ENCODE measurements around the gene PTX4. TPM values are rescaled to one million over a fixed set of nuclear protein-coding genes. Genes with fewer than 3 reads are reported as not detected.

PTX4 gene
- total and polyA plus RNA-seq, 9 of the 15 experiments (the other 6 are each of a cell fraction or from before 2014, with no cell fraction given) = 0.11 TPM; not detected in 8

DNA sequence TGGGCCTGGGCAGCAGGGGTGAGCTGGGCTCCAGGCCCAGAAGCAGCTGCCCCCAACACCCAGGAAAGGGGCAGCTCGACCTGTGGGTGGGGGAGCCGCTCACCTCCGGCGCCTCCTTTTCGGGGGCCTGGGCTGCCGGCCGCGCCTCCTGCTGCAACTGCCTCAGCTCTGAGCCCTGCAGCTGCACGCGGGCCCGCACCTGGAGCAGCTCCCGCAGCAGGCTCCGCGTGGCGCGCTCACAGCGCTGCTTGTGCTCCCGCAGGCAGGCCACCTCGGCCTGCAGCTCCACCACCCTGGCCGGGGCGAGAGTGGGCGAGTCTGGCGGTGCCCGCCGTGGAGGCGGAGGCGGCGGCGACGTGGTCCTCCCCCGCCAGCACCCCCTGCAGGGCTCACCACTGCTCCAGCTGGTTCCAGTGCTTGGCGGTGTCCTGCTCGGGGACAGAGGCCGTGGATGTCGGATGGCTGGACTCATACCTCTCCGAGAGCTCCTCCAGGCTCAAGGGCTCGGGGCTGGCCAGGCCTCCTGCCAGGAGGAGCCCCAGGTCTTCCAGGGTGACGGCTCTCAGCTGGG is 45.3 kb downstream of the PTX4 start:
- H3K27me3 ChIP-seq (ENCODE audit: control insufficient read depth in 2 of 2, insufficient read depth in 2 of 2, low read length in 2 of 2) = no peaks in the 10 kb centered on the region
- no peaks in the 10 kb centered on the region for H3K9me3 ChIP-seq (replicated peaks; ENCODE audit: control insufficient read depth, insufficient read depth, low read depth, low read length)
- H3K9ac ChIP-seq (ENCODE audit: insufficient read depth in 1 of 2, low read depth in 2 of 2, low read length in 2 of 2) = peak overlapping the region in 1 of 2 experiments; percentile 76; a peak in 2 of 4 replicates
- no peak overlapping the region for H3K4me2 ChIP-seq (ENCODE audit: insufficient read depth, low read length)
- peaks cover 26% of the 10 kb centered on the region; the same call in 1 of the 3 replicates for H3K36me3 ChIP-seq (ENCODE audit: control insufficient read depth, insufficient read depth, low read length)
- peak; percentile 14; the same call in 2 of the 3 replicates for ATAC-seq
- ChIA-PET CTCF (ENCODE audit: low intra/inter-chr PET ratio) (no interaction called here), POLR2A (interaction anchor here (0.5 to 2.2 kb wide), 8 partner anchors 9 to 278 kb away, joined by 3 to 9 read pairs (median 4); partner anchors contain the start of gene UQCC4)
- no peak overlapping the region for H3K27ac ChIP-seq (ENCODE audit: extremely low read depth, low read depth, low read length)
- TF ChIP-seq, protein P1, sequence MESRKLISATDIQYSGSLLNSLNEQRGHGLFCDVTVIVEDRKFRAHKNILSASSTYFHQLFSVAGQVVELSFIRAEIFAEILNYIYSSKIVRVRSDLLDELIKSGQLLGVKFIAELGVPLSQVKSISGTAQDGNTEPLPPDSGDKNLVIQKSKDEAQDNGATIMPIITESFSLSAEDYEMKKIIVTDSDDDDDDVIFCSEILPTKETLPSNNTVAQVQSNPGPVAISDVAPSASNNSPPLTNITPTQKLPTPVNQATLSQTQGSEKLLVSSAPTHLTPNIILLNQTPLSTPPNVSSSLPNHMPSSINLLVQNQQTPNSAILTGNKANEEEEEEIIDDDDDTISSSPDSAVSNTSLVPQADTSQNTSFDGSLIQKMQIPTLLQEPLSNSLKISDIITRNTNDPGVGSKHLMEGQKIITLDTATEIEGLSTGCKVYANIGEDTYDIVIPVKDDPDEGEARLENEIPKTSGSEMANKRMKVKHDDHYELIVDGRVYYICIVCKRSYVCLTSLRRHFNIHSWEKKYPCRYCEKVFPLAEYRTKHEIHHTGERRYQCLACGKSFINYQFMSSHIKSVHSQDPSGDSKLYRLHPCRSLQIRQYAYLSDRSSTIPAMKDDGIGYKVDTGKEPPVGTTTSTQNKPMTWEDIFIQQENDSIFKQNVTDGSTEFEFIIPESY (CRISPR knock-in tag; IDR thresholded peaks at IDR 0.05) = peak; percentile 93
- TF ChIP-seq PRPF4 (IDR thresholded peaks at IDR 0.05; ENCODE audit: insufficient read depth, low read depth, low read length, poor library complexity, severe bottlenecking) (no peak), RBM15 (IDR thresholded peaks at IDR 0.05; ENCODE audit: insufficient read depth, low read length) (no peak), HNRNPL (IDR thresholded peaks at IDR 0.05; ENCODE audit: low read depth, low read length) (0 out of 2 replicates have a peak, but pooled peaks have one; percentile 33)
- intact Hi-C loops (cut with micrococcal nuclease) = no loop called here
- in situ Hi-C loops (cut with MboI) = no loop called here
- FAIRE-seq = no peak
- no TSS peak for BruUV-seq (replicated peaks)
- no peaks in the 10 kb centered on the region for H3K79me2 ChIP-seq (ENCODE audit: control insufficient read depth, insufficient read depth, low read length)
- H4K20me1 ChIP-seq (replicated peaks; ENCODE audit: control insufficient read depth, insufficient read depth, low read length) = no peaks in the 10 kb centered on the region
- no peak for DNase-seq (ENCODE audit: extremely low read depth in 1 of 4, low spot score in 3 of 4)
- no peak overlapping the region for H2AFZ ChIP-seq (ENCODE audit: low read depth, low read length)
- H3K4me3 ChIP-seq = no peak overlapping the region
- WGBS (ENCODE audit: insufficient coverage, low coverage, missing lambda C conversion rate) = 68% methylated on average over 16 of the region's 38 CpGs
- H3K9me1 ChIP-seq (ENCODE audit: control insufficient read depth, insufficient read depth, low read length) = no peaks in the 10 kb centered on the region
- H3K4me1 ChIP-seq (replicated peaks in 1 of 2; ENCODE audit: control insufficient read depth in 2 of 2, insufficient read depth in 2 of 2, low read length in 2 of 2) = peaks cover 0 to 58% of the 10 kb centered on the region in 2 experiments; a peak in 2 of 5 replicates
